ENCODE data around the gene RNASEH1. TPM values are rescaled to one million over a fixed set of nuclear protein-coding genes. Genes with fewer than 3 reads are reported as not detected.

The RNASEH1 gene
- total and polyA plus RNA-seq, 2 experiments from 2014 or later: 33.2 to 40.7 TPM

- H3K4me1 ChIP-seq (ENCODE audit: insufficient read depth): peaks cover 15% of the 10 kb centered on the region
- peaks cover 30% of the 10 kb centered on the region for H4K20me1 ChIP-seq (replicated peaks; ENCODE audit: insufficient read depth)
- H3F3A ChIP-seq (replicated peaks; ENCODE audit: low read depth): peaks cover 17% of the 10 kb centered on the region
- Mint-ChIP-seq H3K9me3 (no peaks in the 10 kb centered on the region), H3K27me3 (ENCODE audit: insufficient read depth, low read depth, poor library complexity) (peaks cover 13% of the 10 kb centered on the region), H3K36me3 (ENCODE audit: low read depth) (peaks cover 38% of the 10 kb centered on the region), H3K27ac (no peak overlapping the region), H3K4me1 (peaks cover 28% of the 10 kb centered on the region), H3K4me3 (peak overlapping the region; percentile 99)
- peaks cover 29% of the 10 kb centered on the region for H3K36me3 ChIP-seq (ENCODE audit: insufficient read depth)
- H3K27me3 ChIP-seq (ENCODE audit: insufficient read depth): no peaks in the 10 kb centered on the region
- no peak for ATAC-seq
- no peaks in the 10 kb centered on the region for H3K9me2 ChIP-seq (ENCODE audit: insufficient read depth)
- 0 out of 2 replicates have a peak overlapping the region, but pooled peaks have one; percentile 64 for H3K4me2 ChIP-seq
- 0 out of 2 replicates have a peak overlapping the region, but pooled peaks have one; percentile 92 for H2AFZ ChIP-seq
- no peak for TF ChIP-seq REST (IDR thresholded peaks at IDR 0.05; ENCODE audit: unreplicated experiment)
- no peak for TF ChIP-seq CREB1 (CRISPR knock-in tag; IDR thresholded peaks at IDR 0.05; ENCODE audit: low read depth)
- no peak for TF ChIP-seq CTCF (conservative IDR thresholded peaks at IDR 0.05; ENCODE audit: low read depth in 2 of 2)
- no peak for TF ChIP-seq ZNF331 (CRISPR knock-in tag; IDR thresholded peaks at IDR 0.05; ENCODE audit: low read depth)
- no peak for TF ChIP-seq JUNB (IDR thresholded peaks at IDR 0.05; ENCODE audit: unreplicated experiment)
- no peak for TF ChIP-seq ZNF462 (CRISPR knock-in tag; IDR thresholded peaks at IDR 0.05)
- TF ChIP-seq ETS1 (IDR thresholded peaks at IDR 0.05): no peak
- TF ChIP-seq STAT1 (IDR thresholded peaks at IDR 0.05; ENCODE audit: unreplicated experiment): no peak
- TF ChIP-seq ZNF114 (CRISPR knock-in tag; IDR thresholded peaks at IDR 0.05): no peak
- TF ChIP-seq EZH2phosphoT487 (IDR thresholded peaks at IDR 0.05; ENCODE audit: unreplicated experiment): no peak
- no peak for TF ChIP-seq EZH2 (IDR thresholded peaks at IDR 0.05; ENCODE audit: low read depth, unreplicated experiment)
- no peak for TF ChIP-seq NANOG (IDR thresholded peaks at IDR 0.05; ENCODE audit: borderline replicate concordance)
- TF ChIP-seq POLR2AphosphoS5 (IDR thresholded peaks at IDR 0.05; ENCODE audit: low read depth): no peak
- DNase-seq (ENCODE audit: low spot score): no peak
- H3K79me2 ChIP-seq (replicated peaks; ENCODE audit: insufficient read depth): peaks cover 40% of the 10 kb centered on the region
- no peak overlapping the region for H3K27ac ChIP-seq (ENCODE audit: low read depth)
- peak overlapping the region; percentile 99 for H3K4me3 ChIP-seq
Observed at GRCh38 chr2:3574155-3574554, 16.0 kb upstream of the RNASEH1 start.

Measured in GM23338 (cell line).